Loucy (cell line): ENCODE results near the gene CCDC82.

Source experiments
- CTCF ChIP-seq: fragments of 200-600 bp; sonication (generic); conservative IDR thresholded peaks from 2 replicates; pipeline ENCODE4 v1.5.1; 2014; ENCODE audit warnings: mild to moderate bottlenecking, antibody characterized with exemption, low read length
- EZH2phosphoT487 ChIP-seq: fragments of 200-600 bp; IDR thresholded peaks from 2 replicates; pipeline ENCODE4 v1.6.1; 2018; ENCODE audit warnings: antibody characterized with exemption, mild to moderate bottlenecking, moderate library complexity, borderline replicate concordance

GRCh38 chr11:96318399-96318798 is 71.3 kb downstream of the CCDC82 start:
- no peak for TF ChIP-seq EZH2phosphoT487
- TF ChIP-seq CTCF: no peak
